NCI-H2029 (cell line): Measurements from ENCODE around the gene VWA1.
"Not testable (repeated sequence)": the region's sequence is repeated elsewhere in the genome, so short reads cannot be mapped to it uniquely, and the experiment has no call there.

Source experiments
- DNase-seq: peaks from one replicate; lab custom pipeline; 2025; lab: John Stamatoyannopoulos, UW

VWA1 gene

DNA sequence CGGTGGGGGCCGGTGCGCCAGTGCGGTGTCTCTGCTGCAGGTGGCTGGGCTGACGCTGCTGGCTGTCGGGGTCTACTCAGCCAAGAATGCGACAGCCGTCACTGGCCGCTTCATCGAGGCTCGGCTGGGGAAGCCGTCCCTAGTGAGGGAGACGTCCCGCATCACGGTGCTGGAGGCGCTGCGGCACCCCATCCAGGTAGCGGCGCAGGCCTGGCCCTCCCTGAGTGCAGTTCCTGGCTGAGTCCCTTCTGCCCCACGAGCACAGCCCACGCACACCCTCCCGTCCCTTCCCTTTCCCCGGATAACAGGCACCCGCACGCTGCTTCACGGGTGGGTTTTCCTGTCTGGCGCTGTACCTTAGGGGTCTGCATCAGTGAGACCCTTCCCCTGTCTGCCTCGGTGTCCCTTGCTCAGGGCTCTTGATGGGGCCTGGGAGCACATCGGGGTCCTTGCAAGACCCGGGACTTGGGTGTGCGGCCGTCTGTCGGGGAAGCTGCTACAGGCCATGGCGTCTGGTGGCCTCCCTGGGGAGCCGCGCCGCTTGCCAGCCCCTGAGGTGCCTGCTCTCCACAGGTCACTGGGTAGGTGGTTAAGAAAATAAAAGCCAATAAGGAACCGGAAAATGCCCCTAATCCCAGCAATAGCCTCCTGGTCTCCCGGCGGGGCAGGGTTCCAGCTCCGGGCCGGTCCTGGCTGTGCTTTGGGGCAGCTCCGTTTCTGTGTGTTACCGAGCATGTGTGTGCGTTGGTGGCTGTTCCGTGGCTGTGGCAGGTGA lies 49.7 kb downstream of the VWA1 start:
- not testable (repeated sequence) for DNase-seq

DNA sequence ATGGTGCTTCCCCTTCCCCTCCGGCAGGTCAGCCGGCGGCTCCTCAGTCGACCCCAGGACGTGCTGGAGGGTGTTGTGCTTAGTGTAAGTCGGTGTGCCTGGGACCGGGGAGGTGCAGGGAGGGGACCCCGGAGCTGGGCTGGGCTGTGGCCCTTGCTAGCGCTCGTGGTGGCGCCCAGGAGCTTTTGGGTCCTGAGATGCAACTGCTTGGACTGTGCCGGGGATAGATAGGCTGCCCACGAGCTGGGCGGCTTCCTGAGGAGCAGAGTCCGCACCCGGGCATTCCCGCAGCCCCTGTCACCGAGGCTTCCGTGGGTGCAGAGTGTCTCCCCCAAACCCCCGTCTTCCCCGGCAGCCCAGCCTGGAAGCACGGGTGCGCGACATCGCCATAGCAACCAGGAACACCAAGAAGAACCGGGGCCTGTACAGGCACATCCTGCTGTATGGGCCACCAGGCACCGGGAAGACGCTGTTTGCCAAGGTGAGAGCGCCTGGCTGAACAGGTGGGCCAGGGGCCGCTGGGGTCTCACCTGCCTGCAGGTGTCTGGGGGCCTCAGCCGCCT lies 50.3 kb downstream of the VWA1 start:
- not testable (repeated sequence) for DNase-seq

DNA sequence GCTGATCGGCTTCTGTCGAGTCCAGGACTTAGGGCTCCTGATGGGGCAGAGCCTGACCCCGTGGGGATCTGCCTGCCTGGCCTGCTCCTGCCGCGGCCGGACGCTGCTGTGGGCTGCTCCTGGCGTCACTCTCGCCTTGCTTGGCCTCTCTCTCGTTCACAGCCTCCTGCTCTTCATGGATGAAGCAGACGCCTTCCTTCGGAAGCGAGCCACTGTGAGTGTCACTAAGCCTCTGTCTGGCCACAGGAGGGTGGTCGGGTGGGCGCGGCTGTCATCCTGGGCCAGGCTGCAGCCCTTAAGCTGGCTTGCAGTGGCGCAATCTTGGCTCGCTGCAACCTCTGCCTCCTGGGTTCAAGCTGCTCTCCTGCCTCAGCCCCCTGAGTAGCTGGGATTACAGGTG lies 52.2 kb downstream of the VWA1 start:
- no peak for DNase-seq

GRCh38 chr1:1489231-1489630 lies 53.7 kb downstream of the VWA1 start:
- no peak for DNase-seq

- no peak for DNase-seq
Observed at GRCh38 chr1:1489861-1490260, 54.4 kb downstream of the VWA1 start.

DNA sequence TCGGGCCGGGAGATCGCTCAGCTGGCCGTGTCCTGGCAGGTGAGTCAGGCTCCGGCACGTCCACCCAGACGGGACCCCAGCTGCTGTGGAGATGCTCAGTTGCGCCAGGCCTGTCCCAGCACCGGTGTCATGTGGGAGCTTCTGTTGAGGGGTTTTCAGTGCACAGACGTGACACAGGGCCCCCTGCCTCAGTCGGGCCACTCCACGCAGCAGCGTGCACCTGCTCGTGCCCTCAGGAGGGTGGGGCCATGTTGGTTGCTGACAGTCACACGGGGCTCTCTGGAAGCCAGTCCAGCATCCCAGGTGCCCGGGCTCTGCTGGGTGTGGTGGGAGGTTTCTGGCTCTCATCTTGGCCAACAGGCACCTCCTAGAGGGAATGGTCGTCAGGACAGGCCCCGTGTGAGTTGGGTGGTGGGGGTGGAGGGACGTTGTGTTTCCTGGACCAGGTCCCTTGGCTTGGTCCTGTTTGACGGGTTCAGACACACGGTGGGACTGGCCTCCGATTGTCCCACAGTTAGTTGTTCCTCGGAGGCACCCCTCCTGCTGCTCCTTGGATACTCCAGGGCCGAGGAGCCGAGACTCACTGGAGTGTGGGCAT lies 55.2 kb downstream of the VWA1 start:
- DNase-seq, result no peak

GRCh38 chr1:1491601-1492000 lies 56.1 kb downstream of the VWA1 start:
- DNase-seq, result no peak
